Lung microvascular endothelial cell (primary cell): ENCODE measurements around the gene ACTA2. TPM values are rescaled to one million over a fixed set of nuclear protein-coding genes. Genes with fewer than 3 reads are reported as not detected.
A peak's percentile ranks its signal among the peaks of the same experiment; 100 is the strongest.

Experiments
- DNase-seq, 2 donors: peaks; one replicate each; pipeline versions ENCODE4 v3.0.0 to v3.0.0-alpha.2; 2010; ENCODE audit warnings: low read depth in 2 of 2
- total RNA-seq: library from RNA; depleted of rRNA; stranded (reverse); fragments of >200 nt; gene quantifications from 2 replicates; pipeline ENCODE4 v1.2.1, GENCODE V29; 2014

ACTA2 gene
- total RNA-seq, 1 donor from 2014 or later = 3.2 TPM

GRCh38 chr10:88981435-88981834 lies 28.9 kb upstream of the ACTA2 start:
- DNase-seq = no peak

GRCh38 chr10:88980800-88981199 lies 28.2 kb upstream of the ACTA2 start:
- DNase-seq = no peak

GRCh38 chr10:88980247-88980646 lies 27.7 kb upstream of the ACTA2 start:
- no peak for DNase-seq

GRCh38 chr10:88979603-88980002 lies 27.0 kb upstream of the ACTA2 start:
- DNase-seq = no peak

GRCh38 chr10:88979153-88979562 lies 26.6 kb upstream of the ACTA2 start:
- no peak for DNase-seq

DNA sequence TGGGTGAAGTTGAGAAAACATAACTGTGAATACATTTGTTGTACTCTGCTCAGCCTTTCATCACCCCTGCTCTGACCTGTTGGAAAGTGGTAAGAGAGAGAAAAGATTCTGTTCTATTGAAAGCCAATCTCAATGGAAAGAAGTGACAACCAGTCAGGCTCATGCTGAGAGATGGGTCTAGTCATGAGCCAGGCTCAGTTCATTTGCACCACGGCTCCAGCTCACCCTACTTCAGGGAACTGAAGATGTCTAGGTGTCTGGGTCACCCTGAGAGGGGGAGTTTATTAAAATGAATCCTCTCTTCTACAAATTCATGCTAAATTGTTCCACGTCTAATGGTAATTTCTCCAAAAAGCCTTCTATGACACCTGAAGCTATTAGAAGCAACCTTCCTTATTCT lies 25.9 kb upstream of the ACTA2 start:
- DNase-seq = no peak

- peak in 1 of 2 donors; percentile 30 for DNase-seq
Measured at GRCh38 chr10:88975377-88975720, 22.8 kb upstream of the ACTA2 start.

DNA sequence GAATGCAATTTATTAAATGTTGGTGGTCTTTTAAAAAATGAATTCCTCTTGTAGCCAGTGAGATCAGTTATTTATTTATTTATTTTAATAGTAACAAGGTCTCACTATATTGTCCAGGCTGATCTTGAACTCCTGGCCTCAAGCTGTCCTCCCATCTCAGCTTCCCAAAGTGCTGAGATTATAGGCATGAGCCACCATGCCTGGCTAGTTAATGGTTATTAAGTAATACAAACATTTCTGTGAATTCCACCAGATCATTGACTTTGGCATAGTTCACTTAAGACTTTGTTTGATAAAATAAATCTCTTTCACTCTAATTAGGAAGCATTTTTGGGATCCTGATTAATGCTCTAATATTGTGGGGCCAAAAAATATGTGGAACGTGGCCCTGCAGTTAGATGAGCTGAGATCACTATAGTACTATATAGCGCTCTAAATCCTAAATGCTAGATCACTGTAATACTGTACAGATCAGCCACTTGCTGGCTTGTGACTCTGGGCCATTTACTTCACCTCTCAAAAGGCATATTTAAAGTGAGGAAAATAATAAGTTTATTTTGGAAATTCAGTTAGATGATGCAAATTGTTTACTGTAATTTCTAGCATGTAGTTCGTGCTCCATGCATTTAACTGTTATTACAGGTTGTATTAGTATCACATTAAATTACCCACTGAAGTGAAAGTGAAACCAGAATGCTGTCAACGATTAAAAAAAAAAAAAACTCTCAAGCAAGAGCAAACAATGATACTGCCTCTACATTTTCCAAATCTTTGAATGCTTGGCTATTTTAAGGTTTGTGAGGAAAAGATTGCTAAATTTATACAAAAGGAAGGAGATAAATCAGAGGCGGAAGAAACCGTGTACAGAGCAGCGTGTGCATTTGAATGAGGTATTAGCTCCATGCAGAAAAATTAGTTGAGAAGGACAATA lies 22.1 kb upstream of the ACTA2 start:
- DNase-seq = peak; percentile 51 to 64

DNA sequence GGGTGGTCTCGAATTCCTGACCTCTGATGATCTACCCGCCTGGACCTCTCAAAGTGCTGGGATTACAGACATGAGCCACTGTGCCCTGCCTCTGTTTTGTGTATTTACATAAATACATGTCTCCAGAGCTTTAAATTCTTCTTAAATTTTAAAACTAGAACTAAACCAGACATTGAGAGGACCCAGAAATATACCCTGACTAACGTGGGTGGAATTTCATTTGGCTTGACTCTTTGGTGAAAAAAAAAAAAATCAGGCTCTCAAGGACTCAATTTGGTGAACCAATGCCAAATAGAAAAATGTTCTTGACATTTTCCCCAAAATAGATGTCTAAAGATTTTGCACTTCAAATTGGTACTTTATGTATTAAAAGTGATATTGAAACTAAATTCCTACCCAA lies 21.4 kb upstream of the ACTA2 start:
- DNase-seq = no peak

GRCh38 chr10:88971221-88972061 lies 18.9 kb upstream of the ACTA2 start:
- DNase-seq = no peak

- DNase-seq = no peak
Measured at GRCh38 chr10:88968391-88968790, 15.8 kb upstream of the ACTA2 start.

DNA sequence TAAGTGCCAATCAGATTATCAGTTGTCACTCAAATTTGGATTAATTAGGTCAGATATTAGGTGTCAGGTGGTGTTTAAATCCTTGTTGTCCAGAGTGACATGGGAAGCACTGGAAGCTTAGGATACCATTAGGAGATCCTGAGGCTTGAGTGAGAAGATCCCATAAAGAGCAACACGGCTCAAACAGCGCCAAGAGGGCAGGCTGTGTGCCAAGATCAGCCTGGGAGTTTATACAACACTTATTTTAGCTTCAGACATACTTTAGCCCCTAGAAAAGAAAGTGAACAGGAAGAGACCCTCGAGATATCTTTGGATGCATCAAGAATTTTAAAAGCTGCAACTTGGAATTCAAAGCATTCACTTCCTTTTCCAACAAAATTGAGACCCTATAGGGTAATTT lies 14.2 kb upstream of the ACTA2 start:
- no peak for DNase-seq

GRCh38 chr10:88964869-88965415 lies 12.4 kb upstream of the ACTA2 start:
- DNase-seq = no peak

GRCh38 chr10:88964360-88964759 lies 11.8 kb upstream of the ACTA2 start:
- no peak for DNase-seq

GRCh38 chr10:88963318-88963717 lies 10.7 kb upstream of the ACTA2 start:
- DNase-seq = no peak

DNA sequence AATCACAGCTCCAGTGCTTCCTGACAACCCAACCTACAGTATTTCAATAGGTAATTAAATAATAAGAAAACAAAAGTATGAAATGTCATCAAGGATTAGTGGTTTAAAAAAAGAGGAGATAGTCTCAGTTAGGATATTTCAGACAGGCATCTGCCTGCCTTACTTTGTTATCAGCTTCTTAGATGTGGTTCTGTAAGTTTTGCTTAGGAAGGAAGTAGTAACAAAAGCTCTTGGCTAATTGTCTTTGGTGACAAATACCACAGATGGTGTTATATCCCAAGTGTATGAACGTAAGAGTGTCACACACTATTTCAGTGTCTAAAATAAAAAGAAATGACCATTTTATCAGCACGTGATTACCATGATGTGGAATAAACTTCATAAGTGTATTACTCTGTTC lies 9.8 kb upstream of the ACTA2 start:
- DNase-seq = no peak

- no peak for DNase-seq
Measured at GRCh38 chr10:88961266-88961665, 8.7 kb upstream of the ACTA2 start.

GRCh38 chr10:88960802-88961201 lies 8.2 kb upstream of the ACTA2 start:
- no peak for DNase-seq

DNA sequence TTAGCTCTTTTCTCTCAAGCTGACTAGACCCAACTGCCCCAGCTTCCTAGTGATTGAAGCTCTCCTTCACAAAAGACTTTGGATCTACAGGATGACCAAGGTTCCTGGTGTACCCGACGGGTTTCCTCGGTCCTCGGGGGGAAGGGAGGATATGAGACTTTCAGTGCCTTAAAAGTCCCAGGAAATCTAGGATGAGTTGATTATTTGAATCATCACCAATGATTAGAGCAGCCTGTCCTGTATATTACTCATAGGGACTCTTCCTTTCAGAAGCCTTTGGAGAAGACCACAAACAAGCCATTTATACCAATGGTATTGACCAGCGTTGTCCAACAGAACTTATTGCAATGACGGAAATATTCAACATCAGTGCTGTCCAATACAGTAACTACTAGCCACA lies 6.1 kb upstream of the ACTA2 start:
- DNase-seq = no peak

DNA sequence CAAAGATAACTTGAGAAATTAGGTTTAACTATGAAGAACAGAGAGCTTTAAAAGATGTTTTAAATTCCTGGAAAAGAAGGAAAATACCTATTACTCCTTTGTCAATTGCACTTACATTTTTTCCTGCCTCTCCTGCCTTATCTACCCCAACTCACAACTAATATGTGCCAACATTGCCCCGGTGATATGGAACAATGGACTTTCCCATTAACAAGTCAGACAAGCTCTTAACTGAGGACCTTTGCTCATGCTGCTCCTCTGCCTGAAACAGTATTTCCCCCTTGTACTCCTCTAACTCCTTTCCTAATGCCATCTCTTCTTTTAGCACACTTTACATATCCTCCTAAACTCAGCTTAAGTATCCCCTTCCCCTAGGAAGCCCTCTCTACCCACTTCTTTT lies 4.8 kb upstream of the ACTA2 start:
- no peak for DNase-seq

- DNase-seq = no peak
Measured at GRCh38 chr10:88954458-88955083, 2.0 kb upstream of the ACTA2 start.

GRCh38 chr10:88953662-88954061 lies 1.1 kb upstream of the ACTA2 start:
- DNase-seq = no peak
